Muscle of leg (tissue), 11 donors: ENCODE measurements around the gene TMEM38B. TPM values are rescaled to one million over a fixed set of nuclear protein-coding genes. Genes with fewer than 3 reads are reported as not detected.

ENCODE experiments used
- DNase-seq: peaks from one replicate; pipeline ENCODE4 v3.0.0; 2013
- H3K27ac ChIP-seq: one replicate; pipeline ENCODE4 v1.5.1; 2013; ENCODE audit warnings: mild to moderate bottlenecking, low read length, control low read depth
- H3K27me3 ChIP-seq: one replicate; pipeline ENCODE4 v1.6.1; 2013; ENCODE audit warnings: low read length; ENCODE audit not compliant: control insufficient read depth, insufficient read depth
- H3K36me3 ChIP-seq: one replicate; pipeline ENCODE4 v1.6.1; 2013; ENCODE audit warnings: low read length; ENCODE audit not compliant: control insufficient read depth, insufficient read depth
- H3K4me1 ChIP-seq: one replicate; pipeline ENCODE4 v1.6.1; 2013; ENCODE audit warnings: low read length; ENCODE audit not compliant: control insufficient read depth, insufficient read depth
- H3K4me3 ChIP-seq: one replicate; pipeline ENCODE4 v1.5.1; 2013; ENCODE audit warnings: low read length, control low read depth
- H3K9me3 ChIP-seq: replicated peaks from 2 replicates; pipeline ENCODE4 v1.6.1; 2013; ENCODE audit warnings: low read depth, low read length; ENCODE audit not compliant: control insufficient read depth
- WGBS: methylation state at CpG from one replicate; pipeline ENCODE4 v1.1.5; 2013; ENCODE audit warnings: missing lambda C conversion rate; ENCODE audit not compliant: insufficient coverage; 5-methylcytosine and 5-hydroxymethylcytosine counted together
- polyA plus RNA-seq, 8 donors: library from polyadenylated mRNA; unstranded; fragments of 120-200 nt; gene quantifications; one replicate each; pipeline versions ENCODE4 v1.2.1 to v1.2.3, GENCODE V29; 2013; ENCODE audit warnings: inconsistent platforms in 1 of 8, low replicate concordance in 1 of 8; ENCODE audit not compliant: insufficient read length in 8 of 8, insufficient read depth in 1 of 8
- total RNA-seq: library from RNA; stranded (reverse); fragments of 120-200 nt; gene quantifications from one replicate; pipeline ENCODE4 v1.2.4, GENCODE V29; 2013

The TMEM38B gene
- total and polyA plus RNA-seq, 9 donors, result 42.2 to 79.4 (median 54.3) TPM

- Histone ChIP-seq H3K27ac (no peak within 1 kb of the TSS), H3K4me3 (no peak within 1 kb of the TSS), H3K27me3 (no peaks in the 10 kb centered on the region), H3K36me3 (peaks cover 2% of the 10 kb centered on the region), H3K4me1 (no peaks in the 10 kb centered on the region), H3K9me3 (no peaks in the 10 kb centered on the region)
- no CpG with 5 or more reads among the region's 12 CpGs for WGBS
- DNase-seq, result no peak
Measured at GRCh38 chr9:105662184-105663104, 31.9 kb upstream of the TMEM38B start, which contains the start of gene TAL2. Gene TAL2, plus strand, starts transcription at chr9:105662457. Its CDS starts 40 bp downstream, at chr9:105662497.

GRCh38 chr9:105663914-105664313 lies 30.4 kb upstream of the TMEM38B start:
- WGBS, result 86% methylated on average over 1 of the region's 5 CpGs
- H3K9me3 ChIP-seq, result no peaks in the 10 kb centered on the region

GRCh38 chr9:105667867-105668266 lies 26.5 kb upstream of the TMEM38B start:
- Histone ChIP-seq H3K9me3 (no peaks in the 10 kb centered on the region), H3K4me3 (no peak overlapping the region), H3K27ac (no peak overlapping the region), H3K36me3 (no peaks in the 10 kb centered on the region), H3K27me3 (no peaks in the 10 kb centered on the region), H3K4me1 (no peaks in the 10 kb centered on the region)
- WGBS, result 17% methylated on average over 2 of the region's 4 CpGs
- no peak for DNase-seq

More at GRCh38 chr9:105663914-105664313, 30.4 kb upstream of the TMEM38B start:
- peaks cover 2% of the 10 kb centered on the region for H3K36me3 ChIP-seq
- no peaks in the 10 kb centered on the region for H3K27me3 ChIP-seq
- no peak overlapping the region for H3K27ac ChIP-seq
- no peak overlapping the region for H3K4me3 ChIP-seq
- no peaks in the 10 kb centered on the region for H3K4me1 ChIP-seq
- no peak for DNase-seq

GRCh38 chr9:105670315-105670714 lies 24.0 kb upstream of the TMEM38B start:
- Histone ChIP-seq H3K9me3 (no peaks in the 10 kb centered on the region), H3K36me3 (no peaks in the 10 kb centered on the region), H3K4me1 (no peaks in the 10 kb centered on the region), H3K27me3 (no peaks in the 10 kb centered on the region), H3K4me3 (no peak overlapping the region), H3K27ac (no peak overlapping the region)
- no CpG with 5 or more reads among the region's 3 CpGs for WGBS
- no peak for DNase-seq

GRCh38 chr9:105670775-105671174 lies 23.6 kb upstream of the TMEM38B start:
- no CpG with 5 or more reads among the region's 3 CpGs for WGBS
- Histone ChIP-seq H3K36me3 (no peaks in the 10 kb centered on the region), H3K4me3 (no peak overlapping the region), H3K27me3 (no peaks in the 10 kb centered on the region), H3K9me3 (no peaks in the 10 kb centered on the region), H3K4me1 (no peaks in the 10 kb centered on the region), H3K27ac (no peak overlapping the region)
- no peak for DNase-seq

GRCh38 chr9:105672711-105673234 lies 21.6 kb upstream of the TMEM38B start:
- H3K27ac ChIP-seq, result no peak overlapping the region
- no peaks in the 10 kb centered on the region for H3K36me3 ChIP-seq
- no peak for DNase-seq
- H3K9me3 ChIP-seq, result no peaks in the 10 kb centered on the region
- no peaks in the 10 kb centered on the region for H3K4me1 ChIP-seq
- H3K4me3 ChIP-seq, result no peak overlapping the region
- 15% methylated on average over 2 of the region's 3 CpGs for WGBS
- H3K27me3 ChIP-seq, result no peaks in the 10 kb centered on the region

- Histone ChIP-seq H3K27ac (no peak overlapping the region), H3K4me3 (no peak overlapping the region), H3K4me1 (peaks cover 4% of the 10 kb centered on the region), H3K36me3 (no peaks in the 10 kb centered on the region), H3K9me3 (no peaks in the 10 kb centered on the region), H3K27me3 (no peaks in the 10 kb centered on the region)
- no peak for DNase-seq
- WGBS, result 43% methylated on average over 1 of the region's 3 CpGs
Measured at GRCh38 chr9:105673850-105674387, 20.4 kb upstream of the TMEM38B start.

- DNase-seq, result no peak
- Histone ChIP-seq H3K27ac (no peak overlapping the region), H3K9me3 (no peaks in the 10 kb centered on the region), H3K4me3 (no peak overlapping the region), H3K4me1 (peaks cover 4% of the 10 kb centered on the region), H3K36me3 (no peaks in the 10 kb centered on the region), H3K27me3 (no peaks in the 10 kb centered on the region)
- 79% methylated on average over 4 of the region's 6 CpGs for WGBS
Measured at GRCh38 chr9:105676351-105676923, 17.9 kb upstream of the TMEM38B start.

- no peak for DNase-seq
- Histone ChIP-seq H3K4me1 (peaks cover 4% of the 10 kb centered on the region), H3K36me3 (no peaks in the 10 kb centered on the region), H3K27me3 (no peaks in the 10 kb centered on the region), H3K27ac (no peak overlapping the region), H3K9me3 (no peaks in the 10 kb centered on the region), H3K4me3 (no peak overlapping the region)
- WGBS, result 13% methylated on average over 1 of the region's 1 CpG
Measured at GRCh38 chr9:105678163-105678562, 16.2 kb upstream of the TMEM38B start.

GRCh38 chr9:105678781-105679180 lies 15.6 kb upstream of the TMEM38B start:
- no peak for DNase-seq

More at GRCh38 chr9:105678781-105679180, 15.6 kb upstream of the TMEM38B start:
- Histone ChIP-seq H3K36me3 (no peaks in the 10 kb centered on the region), H3K27ac (no peak overlapping the region), H3K4me3 (no peak overlapping the region), H3K9me3 (no peaks in the 10 kb centered on the region), H3K27me3 (no peaks in the 10 kb centered on the region), H3K4me1 (peaks cover 4% of the 10 kb centered on the region)
- WGBS, result no CpG with 5 or more reads among the region's 1 CpG
